ENCODE data around the gene HOXA7. TPM values are rescaled to one million over a fixed set of nuclear protein-coding genes. Genes with fewer than 3 reads are reported as not detected.

HOXA7 gene
- total and polyA plus RNA-seq, 10 of the 15 experiments (the other 5 are each of a cell fraction or from before 2014, with no cell fraction given), result not detected

DNA sequence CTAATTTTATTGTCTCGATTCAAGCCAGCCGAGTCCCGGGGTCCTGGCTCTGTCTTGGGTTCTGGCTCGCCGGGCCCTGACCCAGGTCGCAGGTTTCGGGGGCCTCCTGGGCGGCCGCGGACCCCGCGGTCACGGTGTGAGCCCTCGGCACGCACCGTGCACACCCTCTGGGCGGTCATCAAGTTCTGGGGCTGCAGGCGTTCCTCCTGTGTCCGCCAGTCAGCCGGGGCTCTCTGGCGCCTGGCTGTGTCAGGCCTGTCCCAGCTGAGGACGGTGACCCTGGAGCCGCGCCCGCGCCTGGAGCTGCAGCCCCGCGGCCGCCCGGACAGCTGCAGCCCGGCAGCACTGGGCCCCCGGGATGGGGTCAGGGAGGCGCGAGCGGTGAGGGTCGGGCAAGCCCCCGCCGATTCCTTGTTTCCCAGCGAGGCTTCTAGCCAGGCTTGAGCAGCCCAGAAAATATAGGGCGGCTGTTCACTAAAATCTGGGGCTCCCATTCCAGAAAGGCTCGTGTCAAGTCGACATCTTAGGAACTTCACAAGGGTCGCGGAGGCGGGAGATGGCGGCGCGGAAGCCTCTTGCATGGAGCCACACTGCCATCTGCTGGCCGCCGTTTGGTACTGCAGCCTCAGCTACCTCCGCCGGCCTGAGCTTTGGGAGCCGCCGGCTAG lies 4.2 kb upstream of the HOXA7 start (continued):
- TF ChIP-seq, protein P1, sequence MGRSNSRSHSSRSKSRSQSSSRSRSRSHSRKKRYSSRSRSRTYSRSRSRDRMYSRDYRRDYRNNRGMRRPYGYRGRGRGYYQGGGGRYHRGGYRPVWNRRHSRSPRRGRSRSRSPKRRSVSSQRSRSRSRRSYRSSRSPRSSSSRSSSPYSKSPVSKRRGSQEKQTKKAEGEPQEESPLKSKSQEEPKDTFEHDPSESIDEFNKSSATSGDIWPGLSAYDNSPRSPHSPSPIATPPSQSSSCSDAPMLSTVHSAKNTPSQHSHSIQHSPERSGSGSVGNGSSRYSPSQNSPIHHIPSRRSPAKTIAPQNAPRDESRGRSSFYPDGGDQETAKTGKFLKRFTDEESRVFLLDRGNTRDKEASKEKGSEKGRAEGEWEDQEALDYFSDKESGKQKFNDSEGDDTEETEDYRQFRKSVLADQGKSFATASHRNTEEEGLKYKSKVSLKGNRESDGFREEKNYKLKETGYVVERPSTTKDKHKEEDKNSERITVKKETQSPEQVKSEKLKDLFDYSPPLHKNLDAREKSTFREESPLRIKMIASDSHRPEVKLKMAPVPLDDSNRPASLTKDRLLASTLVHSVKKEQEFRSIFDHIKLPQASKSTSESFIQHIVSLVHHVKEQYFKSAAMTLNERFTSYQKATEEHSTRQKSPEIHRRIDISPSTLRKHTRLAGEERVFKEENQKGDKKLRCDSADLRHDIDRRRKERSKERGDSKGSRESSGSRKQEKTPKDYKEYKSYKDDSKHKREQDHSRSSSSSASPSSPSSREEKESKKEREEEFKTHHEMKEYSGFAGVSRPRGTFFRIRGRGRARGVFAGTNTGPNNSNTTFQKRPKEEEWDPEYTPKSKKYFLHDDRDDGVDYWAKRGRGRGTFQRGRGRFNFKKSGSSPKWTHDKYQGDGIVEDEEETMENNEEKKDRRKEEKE (IDR thresholded peaks at IDR 0.05), result no peak
- no peak for TF ChIP-seq NFYB (IDR thresholded peaks at IDR 0.05; ENCODE audit: insufficient read depth, low read depth, low read length)
- TF ChIP-seq, protein P2, sequence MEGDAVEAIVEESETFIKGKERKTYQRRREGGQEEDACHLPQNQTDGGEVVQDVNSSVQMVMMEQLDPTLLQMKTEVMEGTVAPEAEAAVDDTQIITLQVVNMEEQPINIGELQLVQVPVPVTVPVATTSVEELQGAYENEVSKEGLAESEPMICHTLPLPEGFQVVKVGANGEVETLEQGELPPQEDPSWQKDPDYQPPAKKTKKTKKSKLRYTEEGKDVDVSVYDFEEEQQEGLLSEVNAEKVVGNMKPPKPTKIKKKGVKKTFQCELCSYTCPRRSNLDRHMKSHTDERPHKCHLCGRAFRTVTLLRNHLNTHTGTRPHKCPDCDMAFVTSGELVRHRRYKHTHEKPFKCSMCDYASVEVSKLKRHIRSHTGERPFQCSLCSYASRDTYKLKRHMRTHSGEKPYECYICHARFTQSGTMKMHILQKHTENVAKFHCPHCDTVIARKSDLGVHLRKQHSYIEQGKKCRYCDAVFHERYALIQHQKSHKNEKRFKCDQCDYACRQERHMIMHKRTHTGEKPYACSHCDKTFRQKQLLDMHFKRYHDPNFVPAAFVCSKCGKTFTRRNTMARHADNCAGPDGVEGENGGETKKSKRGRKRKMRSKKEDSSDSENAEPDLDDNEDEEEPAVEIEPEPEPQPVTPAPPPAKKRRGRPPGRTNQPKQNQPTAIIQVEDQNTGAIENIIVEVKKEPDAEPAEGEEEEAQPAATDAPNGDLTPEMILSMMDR (IDR thresholded peaks at IDR 0.05 in 2 of 3, conservative IDR thresholded peaks at IDR 0.05 in 1 of 3; ENCODE audit: control insufficient read depth in 2 of 3, extremely low read depth in 1 of 3, insufficient read depth in 1 of 3, low read depth in 3 of 3, low read length in 3 of 3), result peak; percentile 87 to 98 (median 93)
- no peak for TF ChIP-seq CHD4 (IDR thresholded peaks at IDR 0.05)
- no peak for TF ChIP-seq ETV6 (conservative IDR thresholded peaks at IDR 0.05 in 1 of 2, IDR thresholded peaks at IDR 0.05 in 1 of 2; ENCODE audit: borderline replicate concordance in 1 of 2, low read depth in 1 of 2)
- no peak for TF ChIP-seq ZBED1 (IDR thresholded peaks at IDR 0.05; ENCODE audit: borderline replicate concordance)
- no peak for TF ChIP-seq KAT2A (conservative IDR thresholded peaks at IDR 0.05; ENCODE audit: control insufficient read depth, low read depth, low read length)
- no peak for TF ChIP-seq JUNB (IDR thresholded peaks at IDR 0.05)
- TF ChIP-seq GABPA (IDR thresholded peaks at IDR 0.05; ENCODE audit: low read depth), result no peak
- no peak for TF ChIP-seq FOXM1 (IDR thresholded peaks at IDR 0.05; ENCODE audit: low read depth, low read length)
- TF ChIP-seq, protein P3, sequence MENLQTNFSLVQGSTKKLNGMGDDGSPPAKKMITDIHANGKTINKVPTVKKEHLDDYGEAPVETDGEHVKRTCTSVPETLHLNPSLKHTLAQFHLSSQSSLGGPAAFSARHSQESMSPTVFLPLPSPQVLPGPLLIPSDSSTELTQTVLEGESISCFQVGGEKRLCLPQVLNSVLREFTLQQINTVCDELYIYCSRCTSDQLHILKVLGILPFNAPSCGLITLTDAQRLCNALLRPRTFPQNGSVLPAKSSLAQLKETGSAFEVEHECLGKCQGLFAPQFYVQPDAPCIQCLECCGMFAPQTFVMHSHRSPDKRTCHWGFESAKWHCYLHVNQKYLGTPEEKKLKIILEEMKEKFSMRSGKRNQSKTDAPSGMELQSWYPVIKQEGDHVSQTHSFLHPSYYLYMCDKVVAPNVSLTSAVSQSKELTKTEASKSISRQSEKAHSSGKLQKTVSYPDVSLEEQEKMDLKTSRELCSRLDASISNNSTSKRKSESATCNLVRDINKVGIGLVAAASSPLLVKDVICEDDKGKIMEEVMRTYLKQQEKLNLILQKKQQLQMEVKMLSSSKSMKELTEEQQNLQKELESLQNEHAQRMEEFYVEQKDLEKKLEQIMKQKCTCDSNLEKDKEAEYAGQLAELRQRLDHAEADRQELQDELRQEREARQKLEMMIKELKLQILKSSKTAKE (IDR thresholded peaks at IDR 0.05; ENCODE audit: low read depth, poor library complexity, severe bottlenecking), result no peak
- TF ChIP-seq RAD51 (IDR thresholded peaks at IDR 0.05), result no peak
- TF ChIP-seq, protein P4, sequence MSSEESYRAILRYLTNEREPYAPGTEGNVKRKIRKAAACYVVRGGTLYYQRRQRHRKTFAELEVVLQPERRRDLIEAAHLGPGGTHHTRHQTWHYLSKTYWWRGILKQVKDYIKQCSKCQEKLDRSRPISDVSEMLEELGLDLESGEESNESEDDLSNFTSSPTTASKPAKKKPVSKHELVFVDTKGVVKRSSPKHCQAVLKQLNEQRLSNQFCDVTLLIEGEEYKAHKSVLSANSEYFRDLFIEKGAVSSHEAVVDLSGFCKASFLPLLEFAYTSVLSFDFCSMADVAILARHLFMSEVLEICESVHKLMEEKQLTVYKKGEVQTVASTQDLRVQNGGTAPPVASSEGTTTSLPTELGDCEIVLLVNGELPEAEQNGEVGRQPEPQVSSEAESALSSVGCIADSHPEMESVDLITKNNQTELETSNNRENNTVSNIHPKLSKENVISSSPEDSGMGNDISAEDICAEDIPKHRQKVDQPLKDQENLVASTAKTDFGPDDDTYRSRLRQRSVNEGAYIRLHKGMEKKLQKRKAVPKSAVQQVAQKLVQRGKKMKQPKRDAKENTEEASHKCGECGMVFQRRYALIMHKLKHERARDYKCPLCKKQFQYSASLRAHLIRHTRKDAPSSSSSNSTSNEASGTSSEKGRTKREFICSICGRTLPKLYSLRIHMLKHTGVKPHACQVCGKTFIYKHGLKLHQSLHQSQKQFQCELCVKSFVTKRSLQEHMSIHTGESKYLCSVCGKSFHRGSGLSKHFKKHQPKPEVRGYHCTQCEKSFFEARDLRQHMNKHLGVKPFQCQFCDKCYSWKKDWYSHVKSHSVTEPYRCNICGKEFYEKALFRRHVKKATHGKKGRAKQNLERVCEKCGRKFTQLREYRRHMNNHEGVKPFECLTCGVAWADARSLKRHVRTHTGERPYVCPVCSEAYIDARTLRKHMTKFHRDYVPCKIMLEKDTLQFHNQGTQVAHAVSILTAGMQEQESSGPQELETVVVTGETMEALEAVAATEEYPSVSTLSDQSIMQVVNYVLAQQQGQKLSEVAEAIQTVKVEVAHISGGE (CRISPR knock-in tag; IDR thresholded peaks at IDR 0.05), result no peak
- TF ChIP-seq RBBP5 (conservative IDR thresholded peaks at IDR 0.05), result no peak
- TF ChIP-seq, protein P5, sequence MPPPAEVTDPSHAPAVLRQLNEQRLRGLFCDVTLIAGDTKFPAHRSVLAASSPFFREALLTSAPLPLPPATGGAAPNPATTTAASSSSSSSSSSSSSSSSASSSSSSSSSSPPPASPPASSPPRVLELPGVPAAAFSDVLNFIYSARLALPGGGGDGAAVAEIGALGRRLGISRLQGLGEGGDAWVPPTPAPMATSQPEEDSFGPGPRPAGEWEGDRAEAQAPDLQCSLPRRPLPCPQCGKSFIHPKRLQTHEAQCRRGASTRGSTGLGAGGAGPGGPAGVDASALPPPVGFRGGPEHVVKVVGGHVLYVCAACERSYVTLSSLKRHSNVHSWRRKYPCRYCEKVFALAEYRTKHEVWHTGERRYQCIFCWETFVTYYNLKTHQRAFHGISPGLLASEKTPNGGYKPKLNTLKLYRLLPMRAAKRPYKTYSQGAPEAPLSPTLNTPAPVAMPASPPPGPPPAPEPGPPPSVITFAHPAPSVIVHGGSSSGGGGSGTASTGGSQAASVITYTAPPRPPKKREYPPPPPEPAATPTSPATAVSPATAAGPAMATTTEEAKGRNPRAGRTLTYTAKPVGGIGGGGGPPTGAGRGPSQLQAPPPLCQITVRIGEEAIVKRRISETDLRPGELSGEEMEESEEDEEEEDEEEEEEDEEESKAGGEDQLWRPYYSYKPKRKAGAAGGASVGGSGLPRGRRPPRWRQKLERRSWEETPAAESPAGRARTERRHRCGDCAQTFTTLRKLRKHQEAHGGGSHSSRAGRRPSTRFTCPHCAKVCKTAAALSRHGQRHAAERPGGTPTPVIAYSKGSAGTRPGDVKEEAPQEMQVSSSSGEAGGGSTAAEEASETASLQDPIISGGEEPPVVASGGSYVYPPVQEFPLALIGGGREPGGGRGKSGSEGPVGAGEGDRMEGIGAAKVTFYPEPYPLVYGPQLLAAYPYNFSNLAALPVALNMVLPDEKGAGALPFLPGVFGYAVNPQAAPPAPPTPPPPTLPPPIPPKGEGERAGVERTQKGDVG (CRISPR knock-in tag; IDR thresholded peaks at IDR 0.05), result no peak
